Esophagus squamous epithelium (tissue), 5 donors: ENCODE data around the gene DENND2A. TPM values are rescaled to one million over a fixed set of nuclear protein-coding genes. Genes with fewer than 3 reads are reported as not detected.
"Not testable (repeated sequence)": the region's sequence is repeated elsewhere in the genome, so short reads cannot be mapped to it uniquely, and the experiment has no call there.

Experiments
- DNase-seq: peaks from one replicate; lab custom pipeline; 2025; lab: John Stamatoyannopoulos, UW
- H3K27ac ChIP-seq, 4 donors: fragments of 200-600 bp; sonication (generic); one replicate each; pipeline ENCODE4 v1.5.1; 2016 to 2019; ENCODE audit warnings: mild to moderate bottlenecking in 1 of 4
- H3K27me3 ChIP-seq, 4 donors: fragments of 200-600 bp; sonication (generic); 1 replicate in 3 of 4; 2 replicates in 1 of 4; pipeline versions ENCODE4 v1.5.1 to v1.6.0; 2017 to 2021; ENCODE audit warnings: antibody characterized with exemption in 1 of 4
- H3K36me3 ChIP-seq, 3 donors: fragments of 200-600 bp; sonication (generic); one replicate each; pipeline ENCODE4 v1.5.1; 2016 to 2019
- H3K4me1 ChIP-seq, 3 donors: fragments of 200-600 bp; sonication (generic); one replicate each; pipeline ENCODE4 v1.5.1; 2017 to 2019
- H3K4me3 ChIP-seq, 4 donors: fragments of 200-600 bp; sonication (generic); 1 replicate in 3 of 4; 2 replicates in 1 of 4; pipeline ENCODE4 v1.5.1; 2016 to 2019; ENCODE audit warnings: mild to moderate bottlenecking in 2 of 4, moderate library complexity in 1 of 4
- H3K9me3 ChIP-seq, 3 donors: fragments of 200-600 bp; sonication (generic); one replicate each; pipeline ENCODE4 v1.5.1; 2016 to 2019
- CTCF ChIP-seq, 6 experiments: fragments of 450-650 bp in 4 of 6; fragments of 200-600 bp in 2 of 6; sonication (generic) in 2 of 6; IDR thresholded peaks; one replicate each; pipeline ENCODE4 v1.5.1; 2016 to 2019; ENCODE audit warnings: antibody characterized with exemption in 6 of 6, mild to moderate bottlenecking in 4 of 6, moderate library complexity in 4 of 6
- POLR2A ChIP-seq, 4 donors: fragments of 450-650 bp; IDR thresholded peaks; one replicate each; pipeline ENCODE4 v1.6.1; 2017; ENCODE audit warnings: antibody characterized with exemption in 4 of 4, mild to moderate bottlenecking in 4 of 4, moderate library complexity in 3 of 4
- WGBS, 2 donors: methylation state at CpG; one replicate each; pipeline ENCODE4 v1.1.5; 2018; 5-methylcytosine and 5-hydroxymethylcytosine counted together
- intact Hi-C: fragments of 100-400 bp; cut with DNase I; formaldehyde crosslinking; loops from one replicate; pipeline ENCODE4 v1.15.0; 2022
- total RNA-seq, 4 donors: library from RNA; depleted of rRNA; stranded (reverse); fragments of >200 nt; gene quantifications; one replicate each; pipeline ENCODE4 v1.1.0, GENCODE V29; 2016
- donor health status: DM: yes; HTN: yes; CAD: no.

DENND2A gene
- total RNA-seq, 4 donors from 2014 or later = 0.92 to 11.1 (median 1.9) TPM

- Histone ChIP-seq H3K27me3 (peaks cover 0 to 25% (median 0%) of the 10 kb centered on the region in 4 donors), H3K9me3 (no peaks in the 10 kb centered on the region), H3K4me3 (no peak overlapping the region), H3K36me3 (no peaks in the 10 kb centered on the region), H3K27ac (no peak overlapping the region), H3K4me1 (peaks cover 0 to 7% (median 0%) of the 10 kb centered on the region in 3 donors)
- no peak for DNase-seq
- WGBS, 2 donors = 17 to 28% methylated on average over 5 to 8 of the region's 8 CpGs
- TF ChIP-seq POLR2A (IDR thresholded peaks at IDR 0.05) = no peak
- TF ChIP-seq CTCF (IDR thresholded peaks at IDR 0.05) = peak in 4 of 6 experiments; percentile 27 to 44 (median 34)
- intact Hi-C loops = no loop called here
These were observed 6.5 kb upstream of the DENND2A start for GRCh38 chr7:140646931-140647647.

- H3K27me3 ChIP-seq = peaks cover 0 to 43% (median 6%) of the 10 kb centered on the region in 4 donors
- DNase-seq = no peak
- intact Hi-C loops = no loop called here
- TF ChIP-seq POLR2A (IDR thresholded peaks at IDR 0.05) (no peak), CTCF (IDR thresholded peaks at IDR 0.05) (peak in 2 of 6 experiments; percentile 7 to 35)
- H3K9me3 ChIP-seq = no peaks in the 10 kb centered on the region
- peaks cover 5 to 15% (median 7%) of the 10 kb centered on the region in 3 donors for H3K4me1 ChIP-seq
- H3K36me3 ChIP-seq = no peaks in the 10 kb centered on the region
- no peak overlapping the region for H3K27ac ChIP-seq
- WGBS, 2 donors = 62 to 79% methylated on average over 6 to 8 of the region's 8 CpGs
- no peak overlapping the region for H3K4me3 ChIP-seq
These were observed 4.7 kb upstream of the DENND2A start for GRCh38 chr7:140645166-140645900.

GRCh38 chr7:140644761-140645160 lies 4.1 kb upstream of the DENND2A start:
- H3K27ac ChIP-seq, DNase-seq, H3K9me3 ChIP-seq, intact Hi-C loops, H3K4me3 ChIP-seq, H3K36me3 ChIP-seq: not testable (repeated sequence)
- 82 to 90% methylated on average over 7 to 12 of the region's 13 CpGs for WGBS, 2 donors
- H3K27me3 ChIP-seq = peaks cover 0 to 49% (median 6%) of the 10 kb centered on the region in 4 donors
- H3K4me1 ChIP-seq = peaks cover 10 to 21% (median 11%) of the 10 kb centered on the region in 3 donors

- H3K27ac ChIP-seq = no peak overlapping the region
- intact Hi-C loops = no loop called here
- TF ChIP-seq POLR2A (IDR thresholded peaks at IDR 0.05) (no peak), CTCF (IDR thresholded peaks at IDR 0.05) (no peak)
- peaks cover 11 to 34% (median 13%) of the 10 kb centered on the region in 3 donors for H3K4me1 ChIP-seq
- H3K36me3 ChIP-seq = no peaks in the 10 kb centered on the region
- WGBS, 2 donors = 72 to 87% methylated on average over 4 to 5 of the region's 5 CpGs
- peaks cover 0 to 62% (median 6%) of the 10 kb centered on the region in 4 donors for H3K27me3 ChIP-seq
- no peak for DNase-seq
- no peaks in the 10 kb centered on the region for H3K9me3 ChIP-seq
- no peak overlapping the region for H3K4me3 ChIP-seq
These were observed 2.8 kb upstream of the DENND2A start for GRCh38 chr7:140643416-140643815.

GRCh38 chr7:140641524-140642195 lies 1.0 kb upstream of the DENND2A start:
- no peak for DNase-seq
- TF ChIP-seq CTCF (IDR thresholded peaks at IDR 0.05) = no peak
- TF ChIP-seq POLR2A (IDR thresholded peaks at IDR 0.05) = no peak
- Histone ChIP-seq H3K36me3 (no peaks in the 10 kb centered on the region), H3K4me1 (peaks cover 11 to 49% (median 25%) of the 10 kb centered on the region in 3 donors), H3K27me3 (peaks cover 0 to 80% (median 6%) of the 10 kb centered on the region in 4 donors), H3K9me3 (no peaks in the 10 kb centered on the region), H3K27ac (peak overlapping the region; percentile 61 to 93 (median 82)), H3K4me3 (peak overlapping the region in 3 of 4 donors; percentile 50 to 72 (median 55))
- intact Hi-C loops = no loop called here
- WGBS, 2 donors = 55 to 62% methylated on average over 15 of the region's 15 CpGs
